Measurements from ENCODE around the gene PGAM2. TPM values are rescaled to one million over a fixed set of nuclear protein-coding genes. Genes with fewer than 3 reads are reported as not detected.

PGAM2 gene
- total RNA-seq, 1 donor from 2014 or later = 0.15 TPM

DNA sequence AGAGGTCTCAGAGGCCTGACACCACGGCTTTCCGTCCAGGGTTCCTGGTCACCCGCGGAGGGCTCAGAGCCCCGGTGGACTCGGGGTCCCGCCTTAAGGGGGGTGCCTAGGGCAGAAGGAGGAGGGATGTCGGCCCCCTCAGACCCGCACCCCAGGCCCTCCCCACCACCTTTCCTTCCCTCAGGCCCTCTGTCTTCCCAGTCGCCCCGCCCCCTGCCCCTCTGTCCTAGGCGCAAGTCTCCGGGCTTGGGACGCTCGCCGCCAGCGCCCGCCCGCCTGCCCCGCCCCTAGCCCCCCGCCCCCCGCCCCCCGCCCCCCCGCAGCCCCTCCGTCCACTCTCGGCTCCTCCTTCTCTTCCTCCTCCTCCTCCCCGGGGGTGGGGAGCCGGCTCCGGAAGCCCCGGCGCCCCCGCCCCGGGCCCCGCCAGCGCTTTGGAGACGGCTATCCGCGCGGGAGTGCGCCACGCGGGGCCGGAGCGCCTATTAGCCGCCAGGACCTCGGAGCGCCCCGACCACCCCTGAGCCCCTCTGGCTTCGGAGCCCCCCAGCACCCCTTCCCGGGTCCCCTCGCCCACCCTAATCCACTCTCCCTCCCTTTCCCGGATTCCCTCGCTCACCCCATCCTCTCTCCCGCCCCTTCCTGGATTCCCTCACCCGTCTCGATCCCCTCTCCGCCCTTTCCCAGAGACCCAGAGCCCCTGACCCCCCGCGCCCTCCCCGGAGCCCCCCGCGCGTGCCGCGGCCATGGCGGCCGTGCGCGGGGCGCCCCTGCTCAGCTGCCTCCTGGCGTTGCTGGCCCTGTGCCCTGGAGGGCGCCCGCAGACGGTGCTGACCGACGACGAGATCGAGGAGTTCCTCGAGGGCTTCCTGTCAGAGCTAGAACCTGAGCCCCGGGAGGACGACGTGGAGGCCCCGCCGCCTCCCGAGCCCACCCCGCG is 38.8 kb upstream of the PGAM2 start, which contains the start of gene AEBP1:
Gene AEBP1 (plus strand): TSS at position 423 of the 937 bp plus-strand sequence. CDS start 321 bp downstream, at position 744.
- peak; percentile 13 for DNase-seq (ENCODE audit: low read depth)

DNA sequence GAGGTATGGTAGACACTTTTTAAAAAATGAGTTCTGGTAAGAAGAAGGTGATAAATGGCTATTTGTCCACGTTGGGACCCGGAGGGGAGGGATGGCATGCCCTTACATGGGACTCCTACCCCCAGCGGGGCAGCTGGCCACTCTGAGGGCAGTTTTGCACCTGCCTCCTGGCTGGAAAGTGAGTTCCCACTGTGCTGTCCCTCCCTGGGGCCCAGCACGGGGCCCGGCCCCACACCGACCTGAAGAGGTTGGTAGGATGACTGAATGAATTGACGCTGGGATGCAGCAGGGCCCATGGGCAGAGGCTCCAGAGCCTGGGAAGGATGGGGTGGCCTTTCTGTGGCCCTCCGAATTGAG is 38.2 kb upstream of the PGAM2 start:
- no peak for DNase-seq (ENCODE audit: low read depth)

DNA sequence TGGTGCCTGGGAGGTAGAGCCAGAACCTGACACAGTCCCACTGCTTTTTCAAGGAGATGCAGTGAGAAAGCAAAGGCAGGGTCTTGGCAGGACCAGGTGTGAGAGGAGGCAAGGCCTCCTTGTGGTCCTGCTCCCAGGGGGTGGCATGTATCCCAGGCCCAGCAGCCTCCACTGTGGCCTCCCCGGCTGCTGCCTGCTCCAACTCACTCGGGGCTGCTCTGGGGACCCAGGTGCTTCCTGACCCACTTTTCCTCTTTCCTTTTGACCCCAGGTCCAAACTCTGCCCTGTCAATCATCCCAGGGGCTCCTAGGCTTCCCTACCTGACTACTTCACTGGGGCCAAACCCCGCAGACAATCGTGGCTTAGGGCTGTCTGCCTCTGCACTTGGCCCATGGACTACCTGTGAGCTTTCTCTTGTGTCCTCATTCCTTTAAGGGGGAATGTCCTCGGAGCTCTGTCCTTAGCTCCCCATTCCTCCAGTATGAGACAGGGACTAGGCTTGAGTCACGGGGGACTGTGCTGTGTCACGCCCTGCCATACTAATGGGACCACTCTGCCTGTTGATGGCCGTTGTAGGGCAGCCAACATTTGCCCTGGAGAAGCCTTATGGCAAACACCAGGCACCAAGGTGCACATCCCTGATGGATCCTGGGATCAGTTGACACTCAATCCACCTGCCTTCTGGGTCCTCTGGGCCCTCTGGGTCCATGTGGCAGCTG is 37.6 kb upstream of the PGAM2 start:
- DNase-seq (ENCODE audit: low read depth) = no peak

DNA sequence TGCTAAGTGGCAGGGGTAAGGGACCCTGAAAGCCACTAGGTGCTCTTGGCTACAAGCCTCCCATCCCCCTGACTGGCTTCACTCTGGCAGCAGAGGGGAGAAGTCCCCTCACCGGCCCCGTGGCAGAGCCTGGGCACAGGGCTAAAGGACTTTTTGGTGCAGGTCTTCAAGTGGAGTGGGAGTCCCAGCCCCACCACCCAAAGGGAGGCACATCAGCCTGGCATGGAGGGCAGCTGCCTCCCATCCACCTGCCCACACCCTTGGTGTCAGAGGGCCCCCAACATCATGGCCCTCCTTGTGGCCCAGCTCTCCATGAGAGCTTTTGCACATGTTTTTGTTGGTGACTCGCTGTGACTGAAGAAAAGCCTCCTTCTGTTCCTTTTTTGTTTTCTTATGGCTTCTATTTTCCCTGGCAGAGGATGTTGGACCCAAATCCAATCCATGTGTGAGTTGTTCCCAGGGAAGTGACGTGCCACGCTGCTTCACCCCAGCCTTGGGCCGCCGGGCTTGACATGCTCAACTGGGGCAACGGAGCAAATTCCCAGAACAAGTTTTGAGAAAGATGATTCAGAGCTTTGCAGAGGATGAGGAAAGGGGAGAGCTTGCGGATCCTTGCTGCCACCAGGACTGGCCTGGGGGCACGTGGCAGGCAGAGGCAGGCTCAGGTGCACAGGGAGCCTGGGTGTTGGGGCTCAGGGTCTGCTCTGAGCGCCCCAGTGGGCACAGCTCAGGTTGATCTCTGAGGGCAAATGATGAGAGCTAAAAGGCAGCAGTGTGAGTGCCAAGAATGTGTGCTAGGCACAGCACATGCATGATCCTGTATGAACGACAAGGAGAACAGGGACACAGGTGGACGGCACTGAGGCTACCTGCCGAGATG is 36.8 kb upstream of the PGAM2 start:
- DNase-seq (ENCODE audit: low read depth) = peak; percentile 65

DNA sequence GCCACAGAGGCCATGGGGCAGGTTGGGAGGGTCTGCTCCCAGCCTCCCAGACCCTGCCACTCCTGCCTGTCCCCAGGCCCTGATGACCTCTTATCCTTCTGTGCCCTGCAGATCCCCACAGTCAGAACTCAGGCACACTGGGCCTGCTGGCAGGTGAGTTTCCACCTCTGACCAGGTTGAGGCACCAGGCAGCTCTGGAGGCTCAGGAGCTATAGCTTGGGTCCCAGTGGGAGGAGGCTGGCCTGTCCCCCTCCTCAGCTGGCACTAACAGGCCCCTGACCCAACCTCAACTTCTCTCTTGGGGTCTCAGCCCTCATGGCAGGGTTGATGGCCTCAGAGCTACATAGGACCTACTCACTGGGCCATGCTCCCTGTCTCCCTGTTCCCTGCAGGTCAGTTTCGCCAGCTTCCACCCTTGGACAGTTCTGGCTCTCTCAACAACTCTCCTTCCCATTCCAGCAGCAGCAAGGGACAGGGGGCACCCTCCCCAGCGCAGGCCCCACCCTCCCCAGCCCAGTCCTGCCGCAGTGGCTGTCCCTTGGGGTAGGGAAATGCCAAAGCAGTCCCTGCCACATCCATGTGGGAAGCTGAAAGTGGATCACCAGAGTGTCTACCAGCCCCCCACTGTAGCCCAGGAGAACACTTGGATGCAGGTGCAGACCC is 36.1 kb upstream of the PGAM2 start:
- no peak for DNase-seq (ENCODE audit: low read depth)

DNA sequence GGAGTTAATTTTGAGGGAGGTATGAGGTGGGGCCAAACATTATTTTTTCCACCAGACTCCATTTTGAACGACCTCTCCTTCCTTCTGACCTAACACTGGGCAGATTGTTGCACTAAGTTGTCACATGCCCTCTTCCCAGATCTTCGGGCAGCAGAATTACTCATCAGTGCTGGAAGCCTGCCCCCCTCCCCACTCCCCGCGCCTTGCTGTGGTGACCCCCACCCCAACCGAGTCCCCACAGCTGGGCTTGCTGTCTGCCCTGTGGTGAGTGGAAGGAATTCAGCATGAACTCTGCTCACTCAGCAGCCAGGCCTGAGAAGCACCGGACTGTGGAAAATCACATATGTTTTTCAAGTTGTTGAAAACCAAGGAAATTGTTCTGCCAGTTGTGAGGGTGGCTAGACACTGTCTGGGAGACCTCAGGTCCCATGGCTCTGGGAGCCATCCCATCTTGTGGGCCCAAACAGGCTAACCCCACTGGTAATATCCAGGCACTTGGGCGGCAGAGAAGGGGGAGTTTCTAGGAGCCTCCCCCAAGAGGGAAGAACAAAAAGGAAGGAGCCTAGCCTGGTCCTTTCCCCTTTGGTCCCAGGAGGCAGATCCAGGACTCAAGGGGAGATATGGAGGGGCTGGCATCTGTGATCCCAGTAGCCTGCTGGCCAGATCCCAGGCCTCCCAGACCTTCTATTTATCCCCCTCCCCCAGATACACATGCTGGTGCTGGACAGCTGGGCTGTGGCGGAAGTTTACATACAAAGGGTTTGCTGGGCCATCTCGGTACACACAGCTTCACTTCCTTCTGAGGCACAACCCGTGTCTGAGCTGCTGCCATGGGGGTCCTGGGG is 35.3 kb upstream of the PGAM2 start:
- peak; percentile 90 for DNase-seq (ENCODE audit: low read depth)

DNA sequence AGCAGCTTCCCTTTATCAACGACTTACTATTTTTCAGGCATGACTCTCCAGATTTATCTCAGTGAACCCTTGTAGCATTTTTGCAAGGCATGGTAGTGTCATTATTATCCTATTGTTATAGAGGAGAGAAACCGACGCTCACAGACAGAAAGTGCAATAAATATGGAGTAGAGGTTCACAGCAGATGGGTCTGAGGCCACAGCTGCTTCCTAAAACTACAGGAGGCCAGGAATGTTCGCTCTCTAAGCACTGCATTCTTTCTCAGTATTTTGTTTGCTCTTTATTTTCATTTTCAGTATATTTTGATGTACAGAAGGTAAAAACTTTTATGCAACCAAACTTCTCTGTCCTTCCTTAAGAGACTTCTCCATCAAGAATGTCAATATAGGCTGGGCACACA is 34.3 kb upstream of the PGAM2 start:
- DNase-seq (ENCODE audit: low read depth) = no peak

DNA sequence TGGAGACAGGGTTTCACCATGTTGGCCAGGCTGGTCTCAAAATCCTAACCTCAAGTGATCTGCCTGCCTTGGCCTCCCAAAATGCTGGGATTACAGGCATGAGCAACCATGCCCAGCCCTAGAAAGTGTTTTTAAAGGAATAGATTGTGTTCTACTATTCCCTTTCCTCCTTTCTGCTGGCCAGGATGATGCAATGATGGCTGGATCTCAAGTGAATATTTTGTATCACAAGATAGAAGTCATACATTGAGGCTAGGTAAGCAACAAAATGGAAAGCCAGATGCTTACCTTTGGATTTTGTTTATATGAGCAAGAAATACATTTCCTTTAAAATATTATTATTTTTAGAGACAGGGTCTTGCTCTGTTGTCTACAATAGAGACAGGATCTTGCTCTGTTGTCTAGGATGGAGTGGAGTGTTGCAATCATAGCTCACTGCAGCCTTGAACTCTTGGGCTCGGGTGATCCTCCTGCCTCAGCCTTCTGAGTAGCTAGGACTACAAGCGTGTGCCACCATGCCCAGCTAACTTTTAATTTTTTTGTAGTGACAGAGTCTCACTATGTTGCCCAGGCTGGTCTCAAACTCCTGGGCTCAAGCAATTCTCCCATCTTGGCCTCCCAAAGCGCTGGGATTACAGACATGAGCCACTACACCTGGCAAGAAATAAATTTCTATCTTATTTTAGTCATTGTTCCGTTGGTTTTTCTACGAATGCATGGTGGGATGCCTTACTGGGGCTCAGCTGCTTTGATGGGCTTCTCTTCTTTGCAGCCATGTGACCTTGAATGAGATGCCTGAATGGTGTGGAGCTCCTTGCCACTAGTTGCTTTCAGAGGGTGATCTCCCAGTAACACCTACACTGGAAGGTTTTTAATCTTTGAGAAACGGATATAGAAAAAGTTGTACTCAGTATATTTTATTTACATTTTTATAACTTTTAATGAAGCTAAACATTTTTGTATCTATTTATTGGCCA is 33.0 kb upstream of the PGAM2 start:
- peak; percentile 25 for DNase-seq (ENCODE audit: low read depth)

DNA sequence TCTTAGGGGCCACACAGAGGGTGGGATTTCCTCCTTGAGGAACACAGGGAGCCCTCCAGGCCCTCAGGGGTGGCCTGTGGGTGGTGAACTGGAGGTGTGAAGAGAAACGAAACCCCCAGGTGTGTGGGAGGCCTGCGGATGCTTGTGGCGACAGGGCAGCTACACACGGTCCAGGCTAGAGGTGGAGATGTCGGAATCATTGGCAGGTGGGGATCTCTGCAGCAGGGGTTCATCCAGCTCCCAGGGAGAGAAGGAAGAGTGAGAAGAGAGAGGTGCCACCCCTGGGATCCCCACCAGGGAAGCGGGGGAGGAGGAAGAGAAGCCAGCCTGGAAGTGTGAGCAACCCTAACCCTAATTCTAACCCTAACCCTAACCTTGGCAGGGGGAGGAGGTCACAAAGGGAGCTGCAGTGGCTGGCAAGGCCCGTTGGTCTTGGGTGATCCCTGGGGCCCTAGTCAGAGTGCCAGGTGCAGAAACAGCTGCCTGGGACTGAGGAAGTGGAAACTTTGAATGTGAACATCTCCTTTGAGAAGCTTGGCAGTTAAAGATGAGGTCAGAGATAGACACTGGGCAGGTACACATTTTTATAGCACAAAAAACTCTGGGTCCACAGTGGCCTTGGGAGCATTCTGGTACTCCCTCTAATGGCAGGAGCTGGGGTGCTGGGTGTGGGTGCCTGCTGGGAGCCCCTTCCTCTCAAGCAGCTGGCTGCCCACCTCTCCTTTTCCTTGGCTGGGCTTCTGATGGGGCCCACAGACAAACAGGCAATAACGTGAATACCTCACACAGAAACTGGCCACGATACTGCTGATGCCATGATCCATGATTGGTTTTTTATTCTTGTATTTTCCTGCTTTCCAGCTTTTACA is 31.9 kb upstream of the PGAM2 start:
- no peak for DNase-seq (ENCODE audit: low read depth)

DNA sequence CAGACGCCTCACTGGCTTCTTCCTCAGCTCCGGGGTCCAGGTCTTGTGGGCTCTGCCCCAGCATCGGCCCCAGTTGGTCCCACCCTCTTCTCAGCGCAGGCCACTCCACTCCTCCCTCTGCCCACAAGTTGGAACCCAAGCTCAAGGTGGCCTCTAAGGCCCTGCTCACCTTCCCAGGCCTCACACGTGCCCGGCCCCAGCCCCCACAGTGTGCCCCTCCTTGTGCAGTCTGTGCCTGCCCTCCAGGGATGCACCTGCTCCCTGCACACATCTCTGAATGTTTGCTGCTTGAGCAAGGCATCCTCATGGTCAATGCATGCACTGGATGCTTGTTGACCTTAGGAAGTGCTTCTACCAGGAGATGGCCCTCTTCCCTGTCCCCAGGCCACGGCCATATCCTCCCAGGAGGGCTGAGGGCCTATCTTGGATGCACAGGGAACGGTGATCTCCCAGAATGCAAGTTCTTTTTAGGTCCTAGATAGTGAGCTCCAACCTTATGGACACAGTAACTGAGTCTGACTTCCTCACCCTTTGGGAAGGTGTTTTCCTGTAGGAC is 31.0 kb upstream of the PGAM2 start:
- DNase-seq (ENCODE audit: low read depth) = no peak

DNA sequence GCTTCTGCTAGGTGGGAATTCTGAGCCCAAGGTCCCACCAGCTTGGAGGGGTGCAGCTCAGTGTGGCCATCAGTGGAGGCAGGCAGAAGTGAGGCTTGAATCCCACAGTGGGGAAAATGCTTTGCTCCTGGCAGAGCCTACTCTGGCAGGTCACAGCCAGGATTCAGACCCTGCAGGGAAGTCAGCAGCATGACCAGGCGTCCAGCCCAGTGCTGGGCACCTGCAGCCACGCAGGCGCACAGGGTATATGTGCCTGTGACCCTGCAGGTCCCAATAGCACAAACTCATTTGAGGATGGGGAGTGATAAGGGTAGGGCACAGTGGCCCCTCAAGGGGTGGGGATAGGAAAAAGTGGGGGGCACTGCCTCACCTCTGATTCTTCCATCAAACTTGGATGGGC is 30.4 kb upstream of the PGAM2 start:
- no peak for DNase-seq (ENCODE audit: low read depth)

DNA sequence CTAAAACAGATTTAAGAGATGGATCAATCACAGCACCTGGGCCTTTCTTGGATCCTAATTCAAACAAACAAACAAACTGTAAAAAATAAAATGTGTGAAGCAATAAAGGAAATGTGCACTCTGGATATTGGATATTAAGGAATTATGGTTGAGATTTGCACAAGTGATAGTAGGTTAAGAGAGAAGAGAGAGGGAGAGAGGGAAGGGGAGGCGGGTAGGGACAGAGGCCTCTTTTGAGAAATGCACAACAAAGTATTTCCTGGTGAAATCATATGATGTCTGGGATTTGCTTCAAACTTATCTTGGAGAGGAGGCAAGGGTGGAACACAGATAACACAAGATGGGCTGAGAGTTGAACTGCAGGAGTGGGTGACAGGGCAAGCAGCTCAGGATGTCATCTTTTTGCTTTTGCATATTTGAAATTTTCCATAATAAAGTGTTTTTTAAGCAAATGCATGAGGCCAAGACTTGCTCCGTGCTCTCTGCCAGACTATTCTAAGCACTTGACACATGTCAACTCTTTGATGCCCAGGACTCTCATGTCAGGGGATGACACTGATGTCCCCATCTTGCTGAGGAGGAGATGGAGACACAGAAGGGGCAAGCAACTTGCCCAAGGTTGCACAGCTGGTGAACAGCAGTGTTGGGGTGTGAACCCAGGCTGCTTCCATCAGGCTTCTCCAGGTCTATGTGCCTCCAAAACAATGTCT is 29.7 kb upstream of the PGAM2 start:
- no peak for DNase-seq (ENCODE audit: low read depth)

DNA sequence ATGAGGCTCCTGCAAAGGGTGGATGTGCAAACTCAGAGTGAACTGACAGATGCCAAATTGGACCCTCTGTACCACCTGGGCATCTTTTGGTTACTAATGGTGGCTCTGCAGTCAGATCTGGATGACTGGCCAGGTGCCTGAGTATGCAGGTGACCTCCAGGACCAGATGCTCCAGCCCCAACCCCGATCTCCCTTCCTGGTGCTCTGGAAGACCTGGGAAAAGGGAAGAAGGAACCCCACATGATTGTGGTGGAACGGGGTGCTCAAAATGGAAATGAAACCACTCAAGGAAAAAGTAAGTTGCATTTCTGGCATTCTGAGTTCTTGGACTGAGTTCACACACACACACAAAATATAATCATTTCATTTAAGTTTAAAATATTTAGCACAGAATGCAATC is 29.0 kb upstream of the PGAM2 start:
- DNase-seq (ENCODE audit: low read depth) = no peak

DNA sequence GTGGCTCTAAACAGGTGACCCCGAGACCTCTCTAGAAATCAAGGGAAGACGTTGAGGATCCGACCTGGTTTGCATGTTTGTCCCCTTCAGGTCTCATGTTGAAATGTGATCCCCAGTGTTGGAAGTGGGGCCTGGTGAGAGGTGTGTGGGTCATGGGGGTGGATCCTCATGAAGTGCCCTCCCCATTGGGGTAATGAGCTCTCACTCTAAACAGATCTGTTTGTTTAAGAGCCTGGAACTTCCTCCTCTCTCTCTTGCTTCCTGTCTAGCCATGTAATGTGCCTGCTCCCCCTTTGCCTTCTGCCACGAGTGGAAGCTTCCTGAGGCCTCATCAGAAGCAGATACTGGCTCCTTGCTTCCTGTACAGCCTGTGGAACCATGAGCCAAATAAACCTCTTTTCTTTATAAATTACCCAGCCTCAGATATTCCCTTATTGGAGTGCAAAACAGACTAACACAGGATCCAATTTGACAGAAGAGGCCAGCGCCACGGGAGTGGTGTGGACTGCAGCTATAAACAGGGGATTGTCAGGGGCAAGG is 27.8 kb upstream of the PGAM2 start:
- DNase-seq (ENCODE audit: low read depth) = no peak

DNA sequence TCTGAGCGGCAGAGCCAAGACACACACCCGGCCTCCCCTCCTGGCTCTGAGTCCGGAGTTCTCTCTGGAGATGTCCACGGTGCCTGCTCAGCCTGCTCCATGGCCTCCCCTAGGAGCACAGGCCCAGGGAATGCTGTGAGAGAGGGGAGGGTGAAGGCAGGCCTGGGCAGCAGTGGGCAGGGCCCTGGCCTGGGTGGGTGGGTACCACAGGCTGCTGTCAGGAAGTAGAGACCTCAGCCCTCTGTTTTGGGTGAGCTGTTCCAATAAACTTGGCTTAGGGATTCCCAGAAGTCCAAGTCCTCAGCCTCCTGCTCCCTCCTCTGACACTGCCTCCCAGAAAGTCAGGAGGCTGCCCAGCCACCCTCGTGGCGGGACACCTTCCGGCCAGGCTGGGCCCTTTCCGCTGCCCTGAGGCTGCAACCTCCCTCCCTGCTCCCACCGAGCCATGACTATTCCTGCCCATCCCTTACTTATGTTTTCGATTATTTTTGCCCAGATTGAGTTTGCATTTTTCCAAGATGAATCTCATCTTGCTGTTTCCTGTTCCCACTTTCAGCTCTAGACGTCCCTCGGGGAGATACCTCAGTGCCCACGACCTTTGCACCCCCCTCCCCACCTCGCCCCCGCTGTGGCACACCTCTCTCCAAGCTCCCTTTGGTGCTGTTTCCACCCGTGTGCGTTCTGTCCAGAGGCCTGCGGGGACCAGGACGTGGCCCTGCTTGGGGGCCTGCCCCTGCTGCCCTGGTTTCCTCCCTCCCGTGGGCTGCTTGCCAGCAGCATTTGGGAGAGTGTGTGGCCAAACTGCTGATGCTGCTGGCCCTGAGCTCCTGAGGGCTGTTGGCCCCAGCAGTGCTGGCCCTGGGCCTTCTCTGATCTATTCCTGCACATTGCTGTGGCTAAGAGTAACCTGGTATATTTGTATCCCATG is 22.8 kb upstream of the PGAM2 start:
- peak; percentile 63 for DNase-seq (ENCODE audit: low read depth)

DNA sequence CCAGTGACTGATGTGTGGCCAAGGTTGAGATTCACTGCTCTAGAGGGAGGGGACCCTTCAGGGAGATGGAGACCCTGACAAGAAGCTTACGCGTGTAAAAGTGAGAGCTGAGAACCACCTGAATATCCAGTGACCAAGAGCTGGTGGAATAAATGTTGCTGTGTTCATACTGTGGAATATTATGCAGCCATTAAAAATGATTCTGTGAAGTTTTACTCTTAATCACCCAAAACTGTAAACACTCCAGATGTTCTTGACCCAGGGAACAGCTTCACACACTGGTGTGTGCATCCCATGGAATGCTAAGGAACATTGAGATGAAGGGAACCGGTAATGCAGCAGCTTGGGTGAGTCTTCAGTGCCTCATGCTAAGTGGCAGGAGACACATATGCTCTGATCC is 21.3 kb upstream of the PGAM2 start:
- no peak for DNase-seq (ENCODE audit: low read depth)

Data from renal cortical epithelial cell (primary cell).